Measurements from ENCODE around the gene LRRC8E. TPM values are rescaled to one million over a fixed set of nuclear protein-coding genes. Genes with fewer than 3 reads are reported as not detected.
A peak's percentile ranks its signal among the peaks of the same experiment; 100 is the strongest.

LRRC8E gene
- total and polyA plus RNA-seq, 4 donors: 1.8 to 3.3 (median 2.4) TPM; not detected in 1

- H3K36me3 ChIP-seq (ENCODE audit: control insufficient read depth in 4 of 4, insufficient read depth in 3 of 4, low read depth in 1 of 4, low read length in 3 of 4): peaks cover 5 to 20% (median 7%) of the 10 kb centered on the region in 4 donors
- peak overlapping the region; percentile 73 to 94 (median 79) for H3K4me3 ChIP-seq (ENCODE audit: low read depth in 1 of 3, low read length in 3 of 3)
- H3K4me1 ChIP-seq (ENCODE audit: control insufficient read depth in 4 of 4, insufficient read depth in 4 of 4, low read length in 3 of 4): peaks cover 3 to 23% (median 11%) of the 10 kb centered on the region in 4 donors
- 3% methylated on average over 33 of the region's 33 CpGs for WGBS
- H3K9ac ChIP-seq (ENCODE audit: low read depth in 1 of 2, low read length in 2 of 2): peak overlapping the region; percentile 70 to 84
- no peak for TF ChIP-seq YY1 (IDR thresholded peaks at IDR 0.05)
- TF ChIP-seq TAF1 (conservative IDR thresholded peaks at IDR 0.05): peak; percentile 34
- H3K9me3 ChIP-seq (ENCODE audit: control insufficient read depth in 4 of 4, low read length in 3 of 4): no peaks in the 10 kb centered on the region
- no peaks in the 10 kb centered on the region for H3K27me3 ChIP-seq (ENCODE audit: control insufficient read depth in 4 of 4, insufficient read depth in 4 of 4, low read length in 3 of 4)
- peak overlapping the region; percentile 89 to 95 for H3K27ac ChIP-seq (ENCODE audit: low read depth in 1 of 2, low read length in 2 of 2)
- no peak for DNase-seq (ENCODE audit: low spot score)
Observed at GRCh38 chr19:7942981-7943443, 54.7 kb downstream of the LRRC8E start.

GRCh38 chr19:7943444-7944176 is 55.3 kb downstream of the LRRC8E start, which contains the start of gene TIMM44:
TSS of gene TIMM44 (minus strand) at chr19:7943666. CDS start at chr19:7943651, 15 bp downstream.
- peak; percentile 97 for DNase-seq (ENCODE audit: low spot score)
- TF ChIP-seq FOXA2 (IDR thresholded peaks at IDR 0.05): peak; percentile 46
- peak; percentile 95 for TF ChIP-seq ATF3 (IDR thresholded peaks at IDR 0.05)
- TF ChIP-seq RXRA (IDR thresholded peaks at IDR 0.05): peak; percentile 78
- TF ChIP-seq NR2F2 (IDR thresholded peaks at IDR 0.05): peak; percentile 96
- TF ChIP-seq CTCF (IDR thresholded peaks at IDR 0.05; ENCODE audit: low read depth, low read length, missing input control): no peak
- TF ChIP-seq RAD21 (IDR thresholded peaks at IDR 0.05): no peak
- TF ChIP-seq HNF4G (IDR thresholded peaks at IDR 0.05): no peak
- TF ChIP-seq HNF4A (conservative IDR thresholded peaks at IDR 0.05): peak in 1 of 2 donors; percentile 41
- TF ChIP-seq FOXA1 (IDR thresholded peaks at IDR 0.05): no peak
- TF ChIP-seq SP1 (IDR thresholded peaks at IDR 0.05): peak; percentile 96
- TF ChIP-seq JUND (IDR thresholded peaks at IDR 0.05): peak; percentile 41 to 79
- TF ChIP-seq YY1 (IDR thresholded peaks at IDR 0.05): peak; percentile 99
- TF ChIP-seq MAX (IDR thresholded peaks at IDR 0.05): peak; percentile 90
- peak in 1 of 2 donors; percentile 62 for TF ChIP-seq GABPA (IDR thresholded peaks at IDR 0.05 in 1 of 2, conservative IDR thresholded peaks at IDR 0.05 in 1 of 2)
- peak; percentile 86 for TF ChIP-seq REST (IDR thresholded peaks at IDR 0.05)
- peak; percentile 44 to 53 for TF ChIP-seq EGR1 (IDR thresholded peaks at IDR 0.05; ENCODE audit: low read depth in 2 of 2)
- TF ChIP-seq ZBTB33 (IDR thresholded peaks at IDR 0.05): peak; percentile 91
- TF ChIP-seq TAF1 (conservative IDR thresholded peaks at IDR 0.05): peak; percentile 6
- peak within 1 kb of the TSS; percentile 73 to 94 (median 79) for H3K4me3 ChIP-seq (ENCODE audit: low read depth in 1 of 3, low read length in 3 of 3)
- H3K4me1 ChIP-seq (ENCODE audit: control insufficient read depth in 4 of 4, insufficient read depth in 4 of 4, low read length in 3 of 4): peaks cover 3 to 23% (median 11%) of the 10 kb centered on the region in 4 donors
- H3K27me3 ChIP-seq (ENCODE audit: control insufficient read depth in 4 of 4, insufficient read depth in 4 of 4, low read length in 3 of 4): no peaks in the 10 kb centered on the region
- H3K27ac ChIP-seq (ENCODE audit: low read depth in 1 of 2, low read length in 2 of 2): peak within 1 kb of the TSS; percentile 89 to 95
- no peaks in the 10 kb centered on the region for H3K9me3 ChIP-seq (ENCODE audit: control insufficient read depth in 4 of 4, low read length in 3 of 4)
- under 1% methylated on average over 56 of the region's 56 CpGs for WGBS
- H3K36me3 ChIP-seq (ENCODE audit: control insufficient read depth in 4 of 4, insufficient read depth in 3 of 4, low read depth in 1 of 4, low read length in 3 of 4): peaks cover 5 to 17% (median 7%) of the 10 kb centered on the region in 4 donors
- H3K9ac ChIP-seq (ENCODE audit: low read depth in 1 of 2, low read length in 2 of 2): peak within 1 kb of the TSS; percentile 70 to 84
